A549 (cell line): ENCODE data around the gene ADGRG6. TPM values are rescaled to one million over a fixed set of nuclear protein-coding genes. Genes with fewer than 3 reads are reported as not detected.
A peak's percentile ranks its signal among the peaks of the same experiment; 100 is the strongest.

Source experiments
- ATAC-seq, 2 experiments: fragments of 200-7000 bp in 1 of 2; fragments of >200 bp in 1 of 2; cut with Nextera tagmentation in 1 of 2; cut with Tn5 transposase in 1 of 2; 3 replicates each; pipeline versions ENCODE4 v1.8.0 to v1.9.1; 2018 to 2020; ENCODE audit warnings: mild to moderate bottlenecking in 1 of 2, moderate library complexity in 1 of 2
- CTCF ChIA-PET: fragments of 300-600 bp; sonication (Branson Sonifier 250); formaldehyde crosslinking; extraction: SDS; loops from one replicate; lab custom pipeline; 2021; ENCODE audit warnings: antibody characterized with exemption, inconsistent platforms; lab: Yijun Ruan, JAX
- POLR2A ChIA-PET: fragments of 350-600 bp; formaldehyde crosslinking; extraction: SDS; loops from one replicate; lab custom pipeline; 2021; ENCODE audit warnings: antibody characterized with exemption, inconsistent platforms; lab: Yijun Ruan, JAX
- DNase-seq, 2 experiments: peaks; one replicate each; pipeline versions ENCODE4 v3.0.0 to v3.0.0-alpha.2; 2011 to 2016; ENCODE audit warnings: low read depth in 1 of 2, low spot score in 1 of 2
- FAIRE-seq: peaks from 2 replicates; lab custom pipeline; 2011; peaks lifted over from hg19 to GRCh38; lab: Jason Lieb, UNC
- H3K27ac ChIP-seq, 2 experiments: fragments of >200 bp; sonication (Bioruptor Twin); formaldehyde crosslinking; 3 replicates each; pipeline ENCODE4 v1.5.1; 2016 to 2017
- H3K4me1 ChIP-seq: fragments of >200 bp; sonication (Bioruptor Twin); formaldehyde crosslinking; 3 replicates; pipeline ENCODE4 v1.6.1; 2016
- H3K4me2 ChIP-seq: fragments of >200 bp; sonication (Bioruptor Twin); formaldehyde crosslinking; 3 replicates; pipeline ENCODE4 v1.6.1; 2016
- H3K4me3 ChIP-seq: fragments of >200 bp; sonication (Bioruptor Twin); formaldehyde crosslinking; 3 replicates; pipeline ENCODE4 v1.5.1; 2016
- H3K9me3 ChIP-seq: fragments of >200 bp; sonication (Bioruptor Twin); formaldehyde crosslinking; 3 replicates; pipeline ENCODE4 v1.6.1; 2016
- CBX2 ChIP-seq: fragments of 200-600 bp; sonication (generic); IDR thresholded peaks from 2 replicates; pipeline ENCODE4 v1.6.1; 2016; ENCODE audit warnings: low read depth, mild to moderate bottlenecking, borderline replicate concordance
- CBX8 ChIP-seq: fragments of 200-600 bp; sonication (generic); IDR thresholded peaks from 2 replicates; pipeline ENCODE4 v1.6.1; 2016
- CHD2 ChIP-seq: fragments of 150-350 bp; IDR thresholded peaks from 2 replicates; pipeline ENCODE4 v1.6.1; 2014; ENCODE audit warnings: low read length; ENCODE audit not compliant: partially characterized antibody
- CHD4 ChIP-seq: fragments of 200-600 bp; sonication (generic); IDR thresholded peaks from 2 replicates; pipeline ENCODE4 v1.6.1; 2016; ENCODE audit warnings: antibody characterized with exemption, mild to moderate bottlenecking, borderline replicate concordance
- EHMT2 ChIP-seq: fragments of 200-600 bp; sonication (generic); IDR thresholded peaks from 2 replicates; pipeline ENCODE4 v1.6.1; 2016; ENCODE audit warnings: antibody characterized with exemption, low read depth, mild to moderate bottlenecking, moderate library complexity
- EP300 ChIP-seq, 2 experiments: fragments of >200 bp; sonication (Bioruptor Twin); formaldehyde crosslinking; IDR thresholded peaks; 2 replicates in 1 of 2; 3 replicates in 1 of 2; pipeline ENCODE4 v1.6.1; 2016 to 2017
- ESRRA ChIP-seq: fragments of 150-350 bp; IDR thresholded peaks from 2 replicates; pipeline ENCODE4 v1.6.1; 2014; ENCODE audit warnings: mild to moderate bottlenecking, low read length, borderline replicate concordance
- FOSL2 ChIP-seq, 2 experiments: fragments of 450-650 bp in 1 of 2; fragments of >200 bp in 1 of 2; sonication (Bioruptor Twin) in 1 of 2; formaldehyde crosslinking; IDR thresholded peaks; 2 replicates each; pipeline versions ENCODE4 v1.5.0 to v1.6.1; 2016 to 2020; ENCODE audit warnings: mild to moderate bottlenecking in 1 of 2, moderate library complexity in 1 of 2
- FOXS1 ChIP-seq: fragments of 250-450 bp; sonication (Bioruptor Pico); IDR thresholded peaks from 2 replicates; pipeline ENCODE4 v1.5.0; 2020; ENCODE audit warnings: mild to moderate bottlenecking, moderate library complexity
- HDAC2 ChIP-seq: fragments of 200-600 bp; sonication (generic); IDR thresholded peaks from 2 replicates; pipeline ENCODE4 v1.6.1; 2016
- HEYL ChIP-seq: fragments of 250-450 bp; sonication (Bioruptor Pico); IDR thresholded peaks from 2 replicates; pipeline ENCODE4 v1.8.0; 2021; ENCODE audit warnings: mild to moderate bottlenecking, moderate library complexity
- KDM1A ChIP-seq: fragments of 200-600 bp; sonication (generic); IDR thresholded peaks from 2 replicates; pipeline ENCODE4 v1.6.1; 2016; ENCODE audit warnings: low read depth, mild to moderate bottlenecking
- MAFK ChIP-seq: fragments of 450-650 bp; IDR thresholded peaks from 2 replicates; pipeline ENCODE4 v1.6.1; 2014; ENCODE audit not compliant: partially characterized antibody
- MAZ ChIP-seq: fragments of 150-350 bp; IDR thresholded peaks from 2 replicates; pipeline ENCODE4 v1.6.1; 2014; ENCODE audit warnings: antibody characterized with exemption, low read depth, low read length, borderline replicate concordance
- MYC ChIP-seq: IDR thresholded peaks from 2 replicates; pipeline ENCODE4 v1.6.1; 2012; ENCODE audit warnings: mild to moderate bottlenecking, inconsistent platforms, low read length, improper control_type of control experiment, borderline replicate concordance
- POLR2A ChIP-seq: IDR thresholded peaks from 2 replicates; pipeline ENCODE4 v1.6.1; 2012; ENCODE audit warnings: mild to moderate bottlenecking, low read length
- POLR2AphosphoS2 ChIP-seq: conservative IDR thresholded peaks from 2 replicates; pipeline ENCODE4 v1.6.1; 2012; ENCODE audit warnings: low read length, improper control_type of control experiment, inconsistent platforms
- RARB ChIP-seq: fragments of 250-450 bp; sonication (Bioruptor Pico); IDR thresholded peaks from 2 replicates; pipeline ENCODE4 v1.8.0; 2021; ENCODE audit warnings: mild to moderate bottlenecking, moderate library complexity
- RNF2 ChIP-seq: fragments of 200-600 bp; sonication (generic); IDR thresholded peaks from 2 replicates; pipeline ENCODE4 v1.6.1; 2016; ENCODE audit warnings: low read depth, mild to moderate bottlenecking, antibody characterized with exemption, moderate library complexity, borderline replicate concordance
- SREBF2 ChIP-seq: fragments of 450-650 bp; IDR thresholded peaks from 2 replicates; pipeline ENCODE4 v1.6.1; 2014; ENCODE audit warnings: mild to moderate bottlenecking, moderate library complexity
- TFCP2L1 ChIP-seq: fragments of 250-450 bp; sonication (Bioruptor Pico); IDR thresholded peaks from 2 replicates; pipeline ENCODE4 v1.5.0; 2021; ENCODE audit warnings: mild to moderate bottlenecking
- ZC3H11A ChIP-seq: fragments of 450-650 bp; IDR thresholded peaks from 2 replicates; pipeline ENCODE4 v1.6.1; 2014; ENCODE audit warnings: antibody characterized with exemption, mild to moderate bottlenecking
- ZFP36 ChIP-seq: fragments of 450-650 bp; IDR thresholded peaks from 2 replicates; pipeline ENCODE4 v1.6.1; 2014; ENCODE audit warnings: borderline replicate concordance; ENCODE audit not compliant: partially characterized antibody
- ZNF302 ChIP-seq: fragments of 250-450 bp; sonication (Bioruptor Pico); IDR thresholded peaks from 2 replicates; pipeline ENCODE4 v1.9.0; 2021; ENCODE audit warnings: inconsistent platforms, mild to moderate bottlenecking, moderate library complexity
- WGBS: methylation state at CpG from one replicate; pipeline ENCODE4 v1.1.6; 2017; ENCODE audit errors: missing lambda C conversion rate; 5-methylcytosine and 5-hydroxymethylcytosine counted together
- polyA plus RNA-seq, 4 experiments: library from polyadenylated mRNA; depleted of rRNA in 3 of 4; stranded (reverse); fragments of >200 nt; fragmentation: RNase III in 1 of 4; extraction: RNeasy Plus Mini Kit Qiagen cat#74134 plus additional on column Dnase treatment in 1 of 4; gene quantifications; 2 replicates in 3 of 4; 3 replicates in 1 of 4; pipeline ENCODE4 v1.2.3, GENCODE V29; 2011 to 2017
- TF ChIP-seq, protein P1 (sequence below): IDR thresholded peaks from 2 replicates; pipeline ENCODE4 v1.6.1; 2012
- TF ChIP-seq, protein P2 (sequence below): fragments of 150-350 bp; IDR thresholded peaks from 2 replicates; pipeline ENCODE4 v1.6.1; 2014; ENCODE audit warnings: low read depth, mild to moderate bottlenecking, low read length
- TF ChIP-seq, protein P3 (sequence below): fragments of >200 bp; sonication (Bioruptor Twin); formaldehyde crosslinking; IDR thresholded peaks from 3 replicates; pipeline ENCODE4 v1.5.1; 2016
- TF ChIP-seq, protein P4 (sequence below): fragments of >200 bp; sonication (Bioruptor Twin); formaldehyde crosslinking; IDR thresholded peaks from 2 replicates; pipeline ENCODE4 v1.6.1; 2016
- TF ChIP-seq, protein P5 (sequence below): IDR thresholded peaks from 2 replicates; pipeline ENCODE4 v1.6.1; 2012; ENCODE audit warnings: low read depth, borderline replicate concordance
- TF ChIP-seq, protein P6 (sequence below): fragments of 250-450 bp; sonication (Bioruptor Pico); IDR thresholded peaks from 2 replicates; pipeline ENCODE4 v1.5.0; 2020; ENCODE audit warnings: low read depth, mild to moderate bottlenecking, moderate library complexity
- TF ChIP-seq, protein P7 (sequence below): fragments of >200 bp; sonication (Bioruptor Twin); formaldehyde crosslinking; IDR thresholded peaks from 3 replicates; pipeline ENCODE4 v1.6.1; 2016

The ADGRG6 gene
- polyA plus RNA-seq, 2 of the 4 experiments (the other 2 are of a cell fraction) = 55.4 to 181 TPM

DNA sequence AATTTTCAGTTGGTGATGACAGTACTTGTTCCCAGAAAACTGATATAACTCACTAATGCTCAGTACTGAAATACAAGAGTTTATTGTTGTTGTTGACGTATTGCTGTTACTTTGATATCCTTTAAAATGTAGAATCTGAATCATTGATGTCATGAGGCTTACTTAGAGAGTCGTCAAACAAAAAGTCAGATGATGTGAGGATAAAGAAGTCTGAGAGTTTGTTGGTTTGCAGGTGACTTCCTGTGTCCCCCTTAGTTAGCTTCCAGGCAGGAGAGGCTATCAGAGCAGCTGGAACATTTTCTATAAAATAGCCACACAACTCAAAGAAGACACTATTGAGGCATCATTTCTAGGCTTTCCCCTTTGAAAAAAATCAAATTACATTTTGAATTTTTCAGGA is 97.9 kb downstream of the ADGRG6 start:
- no peak overlapping the region for H3K27ac ChIP-seq

DNA sequence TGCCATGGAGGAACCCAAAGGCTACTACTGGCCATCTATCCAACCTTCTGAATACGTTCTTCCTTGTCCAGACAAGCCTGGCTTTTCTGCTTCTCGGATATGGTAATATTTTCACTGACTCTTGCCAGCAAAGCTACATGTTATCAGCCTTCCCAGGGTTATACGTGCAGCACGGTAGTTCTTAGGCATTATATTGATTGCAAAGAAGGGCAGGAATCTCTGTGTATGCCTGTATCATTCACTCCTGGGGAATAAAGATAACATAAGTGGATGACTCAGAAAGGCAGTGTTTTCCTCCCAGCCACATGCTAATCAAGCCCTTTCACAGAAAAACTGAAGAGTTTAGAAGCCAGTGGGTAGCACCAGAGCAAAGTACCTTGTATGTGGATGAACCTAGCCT is 98.7 kb downstream of the ADGRG6 start:
- Histone ChIP-seq H3K4me3 (no peak overlapping the region), H3K9me3 (no peaks in the 10 kb centered on the region), H3K27ac (no peak overlapping the region), H3K4me1 (peaks cover 4% of the 10 kb centered on the region; the same call in 2 of the 3 replicates), H3K4me2 (no peak overlapping the region)
- ChIA-PET POLR2A (no interaction called here), CTCF (interaction anchor here (1.0 kb wide), 1 partner anchor 244 kb away, joined by 3 read pairs; no protein-coding TSS in a partner anchor)
- DNase-seq = no peak
- peak in 1 of 2 experiments; percentile 28; a peak in 1 of 6 replicates for ATAC-seq
- TF ChIP-seq ZNF302 (CRISPR knock-in tag) = no peak
- no peak for TF ChIP-seq TFCP2L1 (CRISPR knock-in tag)
- TF ChIP-seq, protein P1, sequence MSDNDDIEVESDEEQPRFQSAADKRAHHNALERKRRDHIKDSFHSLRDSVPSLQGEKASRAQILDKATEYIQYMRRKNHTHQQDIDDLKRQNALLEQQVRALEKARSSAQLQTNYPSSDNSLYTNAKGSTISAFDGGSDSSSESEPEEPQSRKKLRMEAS = no peak
- TF ChIP-seq ZC3H11A = no peak
- no peak for TF ChIP-seq CBX2
- no peak for TF ChIP-seq POLR2A
- TF ChIP-seq POLR2AphosphoS2 = no peak
- no peak for TF ChIP-seq CBX8
- no peak for TF ChIP-seq MAFK
- TF ChIP-seq, protein P2, sequence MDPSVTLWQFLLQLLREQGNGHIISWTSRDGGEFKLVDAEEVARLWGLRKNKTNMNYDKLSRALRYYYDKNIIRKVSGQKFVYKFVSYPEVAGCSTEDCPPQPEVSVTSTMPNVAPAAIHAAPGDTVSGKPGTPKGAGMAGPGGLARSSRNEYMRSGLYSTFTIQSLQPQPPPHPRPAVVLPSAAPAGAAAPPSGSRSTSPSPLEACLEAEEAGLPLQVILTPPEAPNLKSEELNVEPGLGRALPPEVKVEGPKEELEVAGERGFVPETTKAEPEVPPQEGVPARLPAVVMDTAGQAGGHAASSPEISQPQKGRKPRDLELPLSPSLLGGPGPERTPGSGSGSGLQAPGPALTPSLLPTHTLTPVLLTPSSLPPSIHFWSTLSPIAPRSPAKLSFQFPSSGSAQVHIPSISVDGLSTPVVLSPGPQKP = no peak
- TF ChIP-seq, protein P3, sequence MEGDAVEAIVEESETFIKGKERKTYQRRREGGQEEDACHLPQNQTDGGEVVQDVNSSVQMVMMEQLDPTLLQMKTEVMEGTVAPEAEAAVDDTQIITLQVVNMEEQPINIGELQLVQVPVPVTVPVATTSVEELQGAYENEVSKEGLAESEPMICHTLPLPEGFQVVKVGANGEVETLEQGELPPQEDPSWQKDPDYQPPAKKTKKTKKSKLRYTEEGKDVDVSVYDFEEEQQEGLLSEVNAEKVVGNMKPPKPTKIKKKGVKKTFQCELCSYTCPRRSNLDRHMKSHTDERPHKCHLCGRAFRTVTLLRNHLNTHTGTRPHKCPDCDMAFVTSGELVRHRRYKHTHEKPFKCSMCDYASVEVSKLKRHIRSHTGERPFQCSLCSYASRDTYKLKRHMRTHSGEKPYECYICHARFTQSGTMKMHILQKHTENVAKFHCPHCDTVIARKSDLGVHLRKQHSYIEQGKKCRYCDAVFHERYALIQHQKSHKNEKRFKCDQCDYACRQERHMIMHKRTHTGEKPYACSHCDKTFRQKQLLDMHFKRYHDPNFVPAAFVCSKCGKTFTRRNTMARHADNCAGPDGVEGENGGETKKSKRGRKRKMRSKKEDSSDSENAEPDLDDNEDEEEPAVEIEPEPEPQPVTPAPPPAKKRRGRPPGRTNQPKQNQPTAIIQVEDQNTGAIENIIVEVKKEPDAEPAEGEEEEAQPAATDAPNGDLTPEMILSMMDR = no peak
- TF ChIP-seq ZFP36 = no peak
- TF ChIP-seq RARB = no peak
- no peak for TF ChIP-seq FOSL2 (IDR thresholded peaks at IDR 0.05)
- TF ChIP-seq FOSL2 (CRISPR knock-in tag; IDR thresholded peaks at IDR 0.05) = no peak
- no peak for TF ChIP-seq RNF2
- TF ChIP-seq, protein P4, sequence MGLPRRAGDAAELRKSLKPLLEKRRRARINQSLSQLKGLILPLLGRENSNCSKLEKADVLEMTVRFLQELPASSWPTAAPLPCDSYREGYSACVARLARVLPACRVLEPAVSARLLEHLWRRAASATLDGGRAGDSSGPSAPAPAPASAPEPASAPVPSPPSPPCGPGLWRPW = no peak
- no peak for FAIRE-seq
- 85% methylated on average over 4 of the region's 4 CpGs for WGBS

More for the DNA sequence above, 97.9 kb downstream of the ADGRG6 start:
- no peaks in the 10 kb centered on the region for H3K9me3 ChIP-seq
- TF ChIP-seq CHD4 (no peak), HEYL (CRISPR knock-in tag) (no peak), CBX8 (no peak), SREBF2 (no peak), MAZ (no peak), ESRRA (no peak), EHMT2 (no peak), CHD2 (no peak), EP300 (IDR thresholded peaks at IDR 0.05) (no peak), FOXS1 (CRISPR knock-in tag) (no peak), ZFP36 (no peak), MYC (no peak), HDAC2 (no peak), FOSL2 (IDR thresholded peaks at IDR 0.05) (no peak), FOSL2 (CRISPR knock-in tag; IDR thresholded peaks at IDR 0.05) (no peak), KDM1A (no peak)
- TF ChIP-seq, protein P5, sequence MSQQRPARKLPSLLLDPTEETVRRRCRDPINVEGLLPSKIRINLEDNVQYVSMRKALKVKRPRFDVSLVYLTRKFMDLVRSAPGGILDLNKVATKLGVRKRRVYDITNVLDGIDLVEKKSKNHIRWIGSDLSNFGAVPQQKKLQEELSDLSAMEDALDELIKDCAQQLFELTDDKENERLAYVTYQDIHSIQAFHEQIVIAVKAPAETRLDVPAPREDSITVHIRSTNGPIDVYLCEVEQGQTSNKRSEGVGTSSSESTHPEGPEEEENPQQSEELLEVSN = no peak
- TF ChIP-seq, protein P6, sequence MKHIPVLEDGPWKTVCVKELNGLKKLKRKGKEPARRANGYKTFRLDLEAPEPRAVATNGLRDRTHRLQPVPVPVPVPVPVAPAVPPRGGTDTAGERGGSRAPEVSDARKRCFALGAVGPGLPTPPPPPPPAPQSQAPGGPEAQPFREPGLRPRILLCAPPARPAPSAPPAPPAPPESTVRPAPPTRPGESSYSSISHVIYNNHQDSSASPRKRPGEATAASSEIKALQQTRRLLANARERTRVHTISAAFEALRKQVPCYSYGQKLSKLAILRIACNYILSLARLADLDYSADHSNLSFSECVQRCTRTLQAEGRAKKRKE (CRISPR knock-in tag) = no peak
- TF ChIP-seq, protein P7, sequence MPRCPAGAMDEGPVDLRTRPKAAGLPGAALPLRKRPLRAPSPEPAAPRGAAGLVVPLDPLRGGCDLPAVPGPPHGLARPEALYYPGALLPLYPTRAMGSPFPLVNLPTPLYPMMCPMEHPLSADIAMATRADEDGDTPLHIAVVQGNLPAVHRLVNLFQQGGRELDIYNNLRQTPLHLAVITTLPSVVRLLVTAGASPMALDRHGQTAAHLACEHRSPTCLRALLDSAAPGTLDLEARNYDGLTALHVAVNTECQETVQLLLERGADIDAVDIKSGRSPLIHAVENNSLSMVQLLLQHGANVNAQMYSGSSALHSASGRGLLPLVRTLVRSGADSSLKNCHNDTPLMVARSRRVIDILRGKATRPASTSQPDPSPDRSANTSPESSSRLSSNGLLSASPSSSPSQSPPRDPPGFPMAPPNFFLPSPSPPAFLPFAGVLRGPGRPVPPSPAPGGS = no peak
- no peak overlapping the region for H3K4me2 ChIP-seq
- FAIRE-seq = no peak
- ChIA-PET POLR2A (no interaction called here), CTCF (interaction anchor here (1.0 kb wide), 1 partner anchor 244 kb away, joined by 3 read pairs; no protein-coding TSS in a partner anchor)
- peaks cover 2% of the 10 kb centered on the region; the same call in 1 of the 3 replicates for H3K4me1 ChIP-seq
- no peak overlapping the region for H3K4me3 ChIP-seq
- DNase-seq = no peak
- 82% methylated on average over 2 of the region's 2 CpGs for WGBS
- ATAC-seq = no peak
